B cell (primary cell): ENCODE measurements around the gene GJB2.

Source experiments
- CTCF ChIP-seq: fragments of 200-600 bp; IDR thresholded peaks from one replicate; pipeline ENCODE4 v1.8.0; 2022; ENCODE audit warnings: antibody characterized with exemption, mild to moderate bottlenecking
- EZH2 ChIP-seq: IDR thresholded peaks from 2 replicates; pipeline ENCODE4 v1.6.1; 2012; ENCODE audit warnings: borderline replicate concordance, low read depth, mild to moderate bottlenecking, moderate library complexity, low read length; ENCODE audit not compliant: insufficient read depth, poor library complexity, severe bottlenecking

- TF ChIP-seq CTCF (no peak), EZH2 (no peak)
These were observed 36.0 kb downstream of the GJB2 start for GRCh38 chr13:20156702-20157101.
